Measurements from ENCODE around the gene PTCHD1.

The PTCHD1 gene

DNA sequence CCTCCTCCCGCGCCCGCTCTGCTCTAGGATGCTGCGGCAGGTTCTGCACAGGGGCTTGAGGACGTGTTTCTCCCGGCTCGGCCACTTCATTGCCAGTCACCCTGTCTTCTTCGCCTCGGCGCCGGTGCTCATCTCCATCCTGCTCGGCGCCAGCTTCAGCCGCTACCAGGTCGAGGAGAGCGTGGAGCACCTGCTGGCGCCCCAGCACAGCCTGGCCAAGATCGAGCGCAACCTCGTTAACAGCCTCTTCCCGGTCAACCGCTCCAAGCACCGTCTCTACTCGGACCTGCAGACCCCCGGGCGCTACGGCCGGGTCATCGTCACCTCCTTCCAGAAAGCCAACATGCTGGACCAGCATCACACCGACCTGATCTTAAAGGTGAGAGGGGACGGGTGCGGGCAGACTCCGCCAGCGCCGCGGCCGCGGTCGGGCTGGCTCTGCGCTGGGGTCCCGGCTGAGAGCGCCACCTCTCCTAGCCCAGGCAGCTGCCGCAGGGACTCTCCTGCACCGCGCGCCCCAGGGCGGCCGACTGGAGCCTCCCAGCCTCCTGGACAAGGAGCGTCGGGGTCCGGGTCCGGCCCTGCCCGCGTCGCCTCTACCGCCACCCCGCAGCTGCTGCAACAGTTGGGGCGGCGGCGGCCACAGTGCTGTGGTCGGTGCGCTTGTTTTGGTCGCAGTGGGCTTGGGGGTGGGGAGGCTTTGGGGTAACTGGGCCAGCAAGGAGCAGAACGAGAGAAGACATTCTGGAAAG, at the start of gene PTCHD1:
TSS of gene PTCHD1 (plus strand) at position 2 of the 752 bp plus-strand sequence. CDS start at position 29, 27 bp downstream.
- ChIA-PET CTCF (no interaction called here), POLR2A (no interaction called here)
- TF ChIP-seq, protein P1, sequence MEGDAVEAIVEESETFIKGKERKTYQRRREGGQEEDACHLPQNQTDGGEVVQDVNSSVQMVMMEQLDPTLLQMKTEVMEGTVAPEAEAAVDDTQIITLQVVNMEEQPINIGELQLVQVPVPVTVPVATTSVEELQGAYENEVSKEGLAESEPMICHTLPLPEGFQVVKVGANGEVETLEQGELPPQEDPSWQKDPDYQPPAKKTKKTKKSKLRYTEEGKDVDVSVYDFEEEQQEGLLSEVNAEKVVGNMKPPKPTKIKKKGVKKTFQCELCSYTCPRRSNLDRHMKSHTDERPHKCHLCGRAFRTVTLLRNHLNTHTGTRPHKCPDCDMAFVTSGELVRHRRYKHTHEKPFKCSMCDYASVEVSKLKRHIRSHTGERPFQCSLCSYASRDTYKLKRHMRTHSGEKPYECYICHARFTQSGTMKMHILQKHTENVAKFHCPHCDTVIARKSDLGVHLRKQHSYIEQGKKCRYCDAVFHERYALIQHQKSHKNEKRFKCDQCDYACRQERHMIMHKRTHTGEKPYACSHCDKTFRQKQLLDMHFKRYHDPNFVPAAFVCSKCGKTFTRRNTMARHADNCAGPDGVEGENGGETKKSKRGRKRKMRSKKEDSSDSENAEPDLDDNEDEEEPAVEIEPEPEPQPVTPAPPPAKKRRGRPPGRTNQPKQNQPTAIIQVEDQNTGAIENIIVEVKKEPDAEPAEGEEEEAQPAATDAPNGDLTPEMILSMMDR (IDR thresholded peaks at IDR 0.05; ENCODE audit: control extremely low read depth, extremely low read depth, low read depth, missing control alignments) = no peak
- no peak for DNase-seq (ENCODE audit: extremely low spot score)

DNA sequence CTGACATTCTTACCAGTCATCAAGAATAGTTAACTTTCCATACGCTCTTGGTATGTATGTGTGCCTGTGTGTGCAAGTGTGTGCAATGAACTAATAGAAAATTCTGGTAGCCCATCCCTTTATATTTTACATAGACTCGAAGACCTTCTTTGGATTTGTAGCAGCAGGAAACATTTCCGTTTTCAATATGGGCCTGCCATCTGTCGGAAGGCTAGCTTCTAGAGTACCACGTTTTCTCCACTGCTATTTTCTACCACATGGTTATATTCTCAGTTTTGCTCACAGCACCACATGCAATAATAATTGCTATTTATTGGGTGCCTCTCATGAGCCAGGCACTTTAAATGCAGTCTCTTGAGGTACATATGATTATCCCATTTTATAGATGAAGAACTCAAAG, 47.9 kb upstream of the PTCHD1 start:
- TF ChIP-seq, protein P1 (IDR thresholded peaks at IDR 0.05; ENCODE audit: control extremely low read depth, extremely low read depth, low read depth, missing control alignments) = no peak
- POLR2A ChIA-PET = no interaction called here
- no peak for DNase-seq (ENCODE audit: extremely low spot score)
- CTCF ChIA-PET = no interaction called here

DNA sequence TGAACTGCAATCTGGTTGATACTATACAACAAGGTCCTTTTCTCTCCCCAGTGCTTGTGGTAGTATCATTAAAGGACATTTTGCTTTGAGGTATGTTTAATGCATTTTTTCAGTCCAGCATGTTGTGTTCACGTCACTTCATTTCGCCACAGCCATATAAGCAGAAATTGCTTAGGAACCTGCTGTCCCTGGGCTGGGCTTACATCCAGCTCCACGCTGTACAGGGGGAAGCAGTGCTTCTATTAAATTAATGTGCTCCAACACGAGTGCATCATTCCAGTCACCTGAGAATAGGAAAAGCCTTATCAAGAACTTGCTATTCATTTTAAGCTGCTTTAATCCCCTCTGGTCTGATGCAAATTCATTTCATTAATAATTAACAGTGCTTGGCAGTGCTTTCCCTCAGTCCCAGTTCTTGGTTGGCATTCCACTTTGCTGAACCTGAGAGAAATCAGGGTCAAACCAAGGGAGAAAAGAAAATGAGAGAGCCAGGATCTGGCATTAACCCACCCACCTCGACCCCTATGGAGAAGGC, 47.4 kb upstream of the PTCHD1 start:
- TF ChIP-seq, protein P1 (IDR thresholded peaks at IDR 0.05; ENCODE audit: control extremely low read depth, extremely low read depth, low read depth, missing control alignments) = no peak
- POLR2A ChIA-PET = no interaction called here
- CTCF ChIA-PET = no interaction called here
- DNase-seq (ENCODE audit: extremely low spot score) = no peak

DNA sequence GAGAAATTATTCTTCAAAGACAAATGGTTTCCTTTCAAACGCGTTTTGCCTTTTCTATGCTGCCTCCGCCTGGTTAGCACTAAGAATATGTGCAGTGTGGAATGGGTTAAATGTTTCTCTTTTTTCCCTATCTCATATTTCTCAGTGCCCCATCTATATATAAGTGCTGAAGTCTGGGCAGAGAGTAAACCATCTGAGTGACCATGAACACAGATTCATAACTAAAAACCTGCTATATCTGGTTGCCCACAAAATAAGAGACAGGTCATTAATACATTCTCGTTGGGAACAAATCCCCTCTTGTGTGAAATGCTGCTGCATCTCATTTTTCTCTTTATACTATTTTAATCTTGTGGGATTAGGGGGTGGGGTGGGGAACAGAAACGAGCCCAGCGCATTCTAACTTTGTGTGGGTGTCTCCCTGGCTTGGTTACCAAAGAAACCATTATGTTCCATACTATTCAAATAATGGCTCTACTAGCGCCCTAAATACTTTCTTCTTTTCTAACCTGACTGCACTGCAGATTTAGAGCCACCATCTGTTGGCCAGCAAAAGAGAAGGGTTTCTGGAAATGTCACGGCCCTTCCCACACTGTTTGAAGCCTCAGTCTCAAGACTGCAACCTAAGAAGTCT, 42.2 kb upstream of the PTCHD1 start:
- CTCF ChIA-PET = no interaction called here
- POLR2A ChIA-PET = no interaction called here
- TF ChIP-seq, protein P1 (IDR thresholded peaks at IDR 0.05; ENCODE audit: control extremely low read depth, extremely low read depth, low read depth, missing control alignments) = no peak
- DNase-seq (ENCODE audit: extremely low spot score) = no peak

DNA sequence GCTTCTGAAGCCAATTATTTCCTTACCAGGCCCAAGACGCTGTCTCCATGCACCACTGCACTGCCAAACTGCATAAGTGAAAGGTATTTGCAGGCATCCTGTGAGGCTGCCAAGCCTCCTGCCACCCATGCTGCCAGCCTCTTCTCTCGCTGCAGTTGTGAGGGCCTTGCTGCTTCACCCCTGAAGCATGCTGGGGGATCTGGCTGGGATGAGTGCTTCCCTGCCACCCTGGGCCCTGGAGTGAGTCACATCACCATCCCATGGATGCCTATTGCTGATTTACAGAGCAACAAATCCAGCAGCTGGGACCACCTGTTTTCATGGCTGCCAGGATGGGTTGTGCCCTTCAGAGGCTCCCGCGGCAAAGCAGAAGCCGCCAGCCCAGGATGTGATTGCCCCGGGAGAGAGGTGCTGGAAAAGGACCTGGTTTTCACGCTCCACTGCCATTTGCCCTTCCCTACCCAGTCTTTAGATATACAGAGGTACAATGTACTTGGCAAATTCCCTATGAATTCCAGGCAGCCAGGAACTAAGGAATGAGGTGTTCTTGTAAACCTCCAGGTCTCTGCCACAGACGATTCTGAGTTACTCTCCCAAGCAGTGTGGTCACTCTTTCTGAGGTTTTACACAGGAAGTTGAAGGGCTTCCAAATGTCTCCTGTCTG, 41.5 kb upstream of the PTCHD1 start:
- ChIA-PET CTCF (no interaction called here), POLR2A (no interaction called here)
- TF ChIP-seq, protein P1 (IDR thresholded peaks at IDR 0.05; ENCODE audit: control extremely low read depth, extremely low read depth, low read depth, missing control alignments) = no peak
- no peak for DNase-seq (ENCODE audit: extremely low spot score)

DNA sequence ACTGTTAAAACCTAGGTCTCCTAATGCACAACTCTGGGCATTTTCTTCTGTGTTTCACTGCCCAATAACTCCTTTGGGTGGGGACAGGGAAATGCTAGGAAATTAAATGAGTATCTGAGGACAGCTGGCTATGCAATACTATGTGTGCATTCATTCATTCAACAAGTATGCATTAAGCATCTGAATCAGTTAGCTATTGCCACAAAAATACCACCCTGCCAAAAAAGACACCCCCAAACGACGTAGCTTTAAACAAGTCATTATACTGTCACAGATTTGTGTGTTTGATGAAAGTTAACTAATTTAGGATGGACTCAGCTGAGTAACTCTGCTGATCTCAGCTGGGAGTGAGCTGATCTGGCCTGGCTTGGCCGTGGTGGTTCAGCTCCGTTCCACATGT, 29.8 kb upstream of the PTCHD1 start:
- CTCF ChIA-PET = no interaction called here
- DNase-seq (ENCODE audit: extremely low spot score) = no peak
- POLR2A ChIA-PET = no interaction called here
- TF ChIP-seq, protein P1 (IDR thresholded peaks at IDR 0.05; ENCODE audit: control extremely low read depth, extremely low read depth, low read depth, missing control alignments) = no peak
